ENCODE results near the gene KBTBD13.
"Not testable (repeated sequence)": the region's sequence is repeated elsewhere in the genome, so short reads cannot be mapped to it uniquely, and the experiment has no call there.

Gene KBTBD13

GRCh38 chr15:65076486-65077290 lies at the start of gene KBTBD13:
Gene KBTBD13, plus strand, starts transcription at chr15:65076746. Its CDS starts 70 bp downstream, at chr15:65076816.
- DNase-seq: no peak

- no peak for DNase-seq
Measured at GRCh38 chr15:65026756-65027155, 49.8 kb upstream of the KBTBD13 start.

- DNase-seq: no peak
Measured at GRCh38 chr15:65027593-65027992, 49.0 kb upstream of the KBTBD13 start.

- no peak for DNase-seq
Measured at GRCh38 chr15:65028338-65028737, 48.2 kb upstream of the KBTBD13 start.

GRCh38 chr15:65028921-65029735 lies 47.4 kb upstream of the KBTBD13 start, which contains the start of gene MTFMT:
Gene MTFMT, minus strand, starts transcription at chr15:65029639. Its CDS starts 26 bp downstream, at chr15:65029613.
- DNase-seq: no peak

- DNase-seq: no peak
Measured at GRCh38 chr15:65029736-65030208, 46.8 kb upstream of the KBTBD13 start.

GRCh38 chr15:65032801-65033537 lies 43.6 kb upstream of the KBTBD13 start:
- DNase-seq: no peak

- DNase-seq: no peak
Measured at GRCh38 chr15:65033659-65034269, 42.8 kb upstream of the KBTBD13 start.

GRCh38 chr15:65034719-65035118 lies 41.8 kb upstream of the KBTBD13 start:
- no peak for DNase-seq

- no peak for DNase-seq
Measured at GRCh38 chr15:65037309-65037708, 39.2 kb upstream of the KBTBD13 start.

GRCh38 chr15:65038428-65038827 lies 38.1 kb upstream of the KBTBD13 start:
- no peak for DNase-seq

GRCh38 chr15:65038836-65039235 lies 37.7 kb upstream of the KBTBD13 start:
- no peak for DNase-seq

- DNase-seq: no peak
Measured at GRCh38 chr15:65040461-65040860, 36.1 kb upstream of the KBTBD13 start.

GRCh38 chr15:65041787-65042186 lies 34.8 kb upstream of the KBTBD13 start:
- DNase-seq: no peak

GRCh38 chr15:65042776-65043327 lies 33.7 kb upstream of the KBTBD13 start:
- no peak for DNase-seq

- not testable (repeated sequence) for DNase-seq
Measured at GRCh38 chr15:65044218-65044617, 32.3 kb upstream of the KBTBD13 start.

GRCh38 chr15:65044724-65045481 lies 31.6 kb upstream of the KBTBD13 start, which contains the start of gene SLC51B:
Gene SLC51B, plus strand, starts transcription at chr15:65045387. Its CDS starts 4,618 bp downstream, at chr15:65050005.
- no peak for DNase-seq

- DNase-seq: no peak
Measured at GRCh38 chr15:65048241-65048640, 28.3 kb upstream of the KBTBD13 start.

- DNase-seq: peak; percentile 92
Measured at GRCh38 chr15:65049418-65049840, 27.1 kb upstream of the KBTBD13 start.

- no peak for DNase-seq
Measured at GRCh38 chr15:65050270-65050669, 26.3 kb upstream of the KBTBD13 start.

- DNase-seq: no peak
Measured at GRCh38 chr15:65051266-65051665, 25.3 kb upstream of the KBTBD13 start.

All from NCI-H1417 treated with DMSO at 0.1 percent for 48 hours (cell line).